SH-SY5Y (cell line): ENCODE results near the gene RPS6KA3.

Experiments used
- GATA2 ChIP-seq: IDR thresholded peaks from 2 replicates; pipeline ENCODE4 v1.6.1; 2011; ENCODE audit warnings: mild to moderate bottlenecking, low read depth, low read length
- GATA3 ChIP-seq: IDR thresholded peaks from 2 replicates; pipeline ENCODE4 v1.6.1; 2011; ENCODE audit warnings: low read depth, mild to moderate bottlenecking, low read length, moderate library complexity

DNA sequence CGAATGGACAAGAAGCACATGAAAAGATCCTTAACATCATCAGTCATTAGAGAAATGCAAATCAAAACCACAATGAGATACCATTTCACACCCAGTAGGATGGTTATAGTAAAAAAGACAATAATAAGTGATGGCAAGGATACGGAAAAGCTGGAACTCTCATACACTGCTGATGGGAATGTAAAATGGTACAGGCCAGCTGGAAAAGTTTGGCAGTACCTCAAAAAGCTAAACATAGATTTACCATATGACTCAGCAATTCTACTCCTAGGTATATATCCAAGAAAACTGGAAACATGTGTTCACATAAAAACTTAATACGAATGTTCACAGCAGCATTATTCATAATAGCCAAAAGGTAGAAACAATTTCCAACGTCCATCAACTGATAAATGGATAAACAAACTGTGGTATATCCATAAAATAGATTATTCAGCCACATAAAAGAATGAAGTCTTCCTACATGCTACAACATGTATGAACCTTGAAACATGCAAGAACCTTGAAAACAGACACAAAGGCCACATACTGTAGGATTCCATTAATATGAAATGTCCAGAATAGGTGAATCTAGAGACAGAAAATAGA lies 11.9 kb downstream of the RPS6KA3 start:
- TF ChIP-seq GATA2: no peak
- TF ChIP-seq GATA3: no peak
